Heart left ventricle (tissue), 13 donors: Measurements from ENCODE around the gene INSM1.

Experiments
- CTCF ChIP-seq, 12 donors: fragments of 200-600 bp; sonication (generic) in 4 of 12; IDR thresholded peaks; one replicate each; pipeline versions ENCODE4 v1.5.0 to v1.8.0; 2018 to 2022; ENCODE audit warnings: antibody characterized with exemption in 12 of 12, mild to moderate bottlenecking in 5 of 12
- POLR2A ChIP-seq, 2 donors: fragments of 450-650 bp; IDR thresholded peaks; one replicate each; pipeline ENCODE4 v1.6.1; 2017; ENCODE audit warnings: antibody characterized with exemption in 2 of 2, mild to moderate bottlenecking in 2 of 2, moderate library complexity in 2 of 2
- donor health status: ischemic (EF 13 %, LVEDD 7.1; RV severe dilation, severe dysfunction).
- donor health status: DM: no; HTN: yes; CAD: no.
- donor health status: DM: no; HTN: no; CAD: no.
- donor health status: ischemic (EF 25% LVEDD 6.9; RV normal size, moderate dysfunction).
- donor health status: ischemic (EF 25% LVEDD 5.7; RV mildly dilated, moderate dysfunction).
- donor health status: ischemic (EF 35%, LVEDD 5.7; RV mildly dilated, moderate dysfunction).
- donor health status: nonischemic (EF 11% LVEDD 7.7; RV severe dilation, severe dysfunction).
- donor health status: DM: yes; HTN: yes; CAD: no.
- donor health status: PGD.
- donor health status: ischemic (EF 29% LVEDD 5.4; RV normal size, mild dysfunction).
- donor health status: nonischemic (EF 23%, LVEDD 6.1; RV moderate dilation, normal function).

- TF ChIP-seq POLR2A (IDR thresholded peaks at IDR 0.05) (no peak), CTCF (IDR thresholded peaks at IDR 0.05) (no peak)
Observed at GRCh38 chr20:20333866-20334265, 34.0 kb upstream of the INSM1 start.
